KBM-7 (cell line): Measurements from ENCODE around the gene SMARCAL1.
"Not testable (repeated sequence)": the region's sequence is repeated elsewhere in the genome, so short reads cannot be mapped to it uniquely, and the experiment has no call there.

Experiments
- DNase-seq: peaks from one replicate; pipeline ENCODE4 v3.0.0-alpha.2; 2015
- in situ Hi-C: fragments of 300-500 bp; cut with MboI; formaldehyde crosslinking; loops from 2 replicates; pipeline ENCODE4 v1.14.3; 2020; ENCODE audit warnings: low sequenced_read_pairs, low pct_unique_long_range_greater_than_20kb, mixed read lengths

Gene SMARCAL1

GRCh38 chr2:216516730-216517350 lies 104.6 kb downstream of the SMARCAL1 start:
- DNase-seq = peak; percentile 75
- in situ Hi-C loops = no loop called here

DNA sequence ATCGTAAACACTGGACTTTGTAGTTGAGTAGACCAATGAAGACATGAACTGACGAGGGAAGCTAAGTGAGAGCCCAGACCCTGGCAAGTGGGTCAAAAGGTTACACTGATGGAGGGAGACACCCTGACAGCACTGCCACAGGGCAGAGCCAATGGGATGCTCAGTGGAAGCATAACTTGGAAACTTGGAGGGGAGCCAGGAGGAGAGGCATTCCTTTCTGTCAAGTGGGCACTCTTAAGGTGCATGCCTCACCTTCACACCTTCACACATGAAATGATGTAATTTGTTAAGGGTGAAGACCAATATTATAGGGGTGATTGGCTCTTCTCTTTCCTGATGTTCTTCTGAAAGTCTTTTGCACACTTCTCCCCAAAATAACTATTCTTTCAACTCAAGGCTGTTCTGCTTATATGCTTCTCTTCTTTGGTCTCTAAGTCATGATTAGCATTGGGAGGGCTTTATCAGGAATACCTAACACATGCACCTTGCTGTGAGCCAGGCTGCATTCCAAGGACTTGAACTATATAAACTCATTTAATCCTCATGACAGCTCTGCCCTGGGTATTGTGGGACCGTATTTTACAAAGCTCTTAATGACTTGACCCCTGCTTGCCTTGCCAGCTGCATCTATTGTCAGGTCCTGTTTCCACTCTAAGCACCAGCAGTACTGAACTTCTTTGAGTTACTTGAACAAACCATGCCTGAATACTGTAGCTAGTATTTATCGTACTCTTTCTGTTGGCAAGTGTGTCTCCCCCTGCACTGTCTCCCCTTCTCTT lies 105.4 kb downstream of the SMARCAL1 start:
- DNase-seq = no peak
- in situ Hi-C loops = no loop called here

DNA sequence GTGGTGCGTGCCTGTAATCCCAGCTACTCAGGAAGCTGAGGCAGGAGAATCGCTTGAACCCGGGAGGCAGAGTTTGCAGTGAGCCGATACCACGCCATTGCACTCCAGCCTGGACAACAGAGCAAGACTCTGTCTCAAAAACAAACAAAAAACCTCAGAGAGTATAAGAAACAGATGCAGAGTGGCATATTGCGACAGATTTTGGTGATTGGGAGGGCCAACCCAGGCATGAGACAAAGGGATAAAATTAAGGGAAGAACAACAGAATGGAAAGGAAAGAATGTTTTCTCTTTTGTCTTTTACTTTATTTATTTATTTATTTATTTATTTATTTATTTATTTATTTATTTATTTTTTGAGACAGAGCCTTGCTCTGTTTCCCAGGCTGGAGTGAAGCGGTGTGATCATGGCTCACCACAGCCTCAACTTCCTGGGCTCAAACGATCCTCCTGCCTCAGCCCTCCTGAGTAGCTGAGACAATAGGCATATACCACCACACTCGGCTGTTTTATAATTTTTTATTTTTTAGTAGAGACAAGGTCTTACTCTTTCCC lies 106.4 kb downstream of the SMARCAL1 start:
- DNase-seq, in situ Hi-C loops: not testable (repeated sequence)

DNA sequence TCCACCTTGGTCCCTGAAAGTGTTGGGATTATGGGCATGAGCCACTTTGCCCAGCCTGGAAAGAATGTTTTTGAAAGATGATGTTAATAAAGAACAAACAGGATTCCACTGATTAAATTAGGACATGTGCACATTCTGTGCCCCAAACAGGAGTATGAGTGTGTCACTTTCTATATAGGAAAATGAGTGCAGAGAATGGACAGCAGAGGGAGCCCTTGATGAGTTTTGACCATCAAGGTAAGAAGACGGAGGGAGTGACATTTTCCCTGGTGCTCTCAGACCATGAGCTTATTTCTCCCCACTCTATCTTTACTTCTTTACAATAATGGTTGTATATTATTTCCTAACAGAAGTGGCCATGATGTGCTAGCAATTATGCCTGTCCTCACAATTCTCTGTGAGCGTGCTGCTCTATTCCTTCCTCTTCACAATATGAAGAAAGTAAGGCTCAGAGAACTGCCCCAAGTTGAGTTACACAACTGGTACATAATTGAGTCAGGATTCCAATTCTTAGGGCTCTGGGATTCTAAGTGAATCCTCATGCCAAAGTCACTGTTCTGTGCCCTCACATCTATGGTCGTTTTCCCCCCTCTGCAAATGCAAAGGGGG lies 107.0 kb downstream of the SMARCAL1 start:
- DNase-seq = peak; percentile 85
- in situ Hi-C loops = no loop called here

- no peak for DNase-seq
- in situ Hi-C loops = loop anchor here (10.0 kb wide), 1 partner anchor 145 kb away; no protein-coding TSS in a partner anchor
Measured at GRCh38 chr2:216520112-216520511, 107.8 kb downstream of the SMARCAL1 start.

- in situ Hi-C loops = loop anchor here (10.0 kb wide), 1 partner anchor 142 kb away; no protein-coding TSS in a partner anchor
- DNase-seq = no peak
Measured at GRCh38 chr2:216522892-216523502, 110.7 kb downstream of the SMARCAL1 start.

DNA sequence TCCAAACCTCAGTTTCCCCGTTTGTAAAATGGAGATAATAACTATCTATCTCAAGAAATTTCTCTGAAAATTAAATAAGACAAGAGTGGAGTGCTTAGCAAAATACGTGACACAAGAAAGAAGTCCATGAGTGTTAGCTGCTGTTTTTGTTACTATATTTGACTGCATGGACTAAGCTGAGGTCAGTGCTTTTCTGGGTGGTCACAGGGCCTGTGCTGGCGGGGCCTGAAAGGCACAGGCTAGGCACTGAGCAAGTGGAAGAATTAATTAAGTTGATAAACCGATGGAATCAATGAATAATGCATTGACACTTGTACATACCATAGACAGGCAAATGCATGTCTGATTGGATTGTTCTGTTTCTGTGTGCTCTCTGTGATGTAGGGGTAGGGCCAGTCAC lies 113.7 kb downstream of the SMARCAL1 start:
- DNase-seq = no peak
- in situ Hi-C loops = loop anchor here (10.0 kb wide), 1 partner anchor 139 kb away; no protein-coding TSS in a partner anchor

DNA sequence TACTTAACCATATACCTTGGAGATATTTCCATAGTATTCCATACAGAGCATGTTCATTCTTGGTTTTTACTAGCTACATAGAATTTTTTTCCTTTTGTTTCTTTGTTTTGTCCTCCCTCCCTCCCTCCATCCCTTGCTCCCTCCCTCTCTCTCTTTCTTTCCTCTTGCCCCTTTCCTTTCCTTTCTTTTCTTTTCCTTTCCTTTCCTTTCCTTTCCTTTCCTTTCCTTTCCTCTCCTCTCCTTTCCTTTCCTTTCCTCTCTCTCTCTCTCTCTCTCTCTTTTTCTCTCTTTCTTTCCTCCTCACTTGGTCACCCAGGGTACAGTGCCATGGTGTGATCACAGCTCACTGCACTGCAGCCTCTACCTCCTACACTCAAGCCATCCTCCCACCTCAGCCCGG lies 114.7 kb downstream of the SMARCAL1 start:
- in situ Hi-C loops = loop anchor here (10.0 kb wide), 1 partner anchor 138 kb away; no protein-coding TSS in a partner anchor

DNA sequence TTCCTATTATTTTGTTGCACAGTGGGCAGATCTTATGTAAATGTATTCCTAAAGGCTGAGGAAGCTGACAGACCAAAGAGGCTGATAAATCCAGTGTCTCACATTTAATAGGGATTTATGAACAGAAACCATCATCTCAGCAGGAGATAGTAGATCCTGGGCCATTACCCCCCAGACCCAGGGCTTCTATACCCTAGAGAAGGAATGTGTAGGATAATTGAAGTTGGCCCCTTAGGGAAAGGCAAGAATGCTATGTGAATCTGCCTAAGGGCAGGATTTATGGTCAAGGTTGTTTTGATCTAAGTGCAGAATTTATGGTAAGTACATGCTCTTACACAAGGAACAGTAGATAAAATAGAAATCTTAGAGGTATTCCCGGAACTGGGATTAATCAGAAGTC lies 115.3 kb downstream of the SMARCAL1 start:
- DNase-seq = no peak

More for the DNA sequence above, 114.7 kb downstream of the SMARCAL1 start:
- no peak for DNase-seq

GRCh38 chr2:216532562-216532961 lies 120.3 kb downstream of the SMARCAL1 start:
- in situ Hi-C loops = no loop called here
- no peak for DNase-seq

More for the DNA sequence above, 115.3 kb downstream of the SMARCAL1 start:
- in situ Hi-C loops = loop anchor here (10.0 kb wide), 1 partner anchor 137 kb away; no protein-coding TSS in a partner anchor
